Measurements from ENCODE around the gene CD46.

DNA sequence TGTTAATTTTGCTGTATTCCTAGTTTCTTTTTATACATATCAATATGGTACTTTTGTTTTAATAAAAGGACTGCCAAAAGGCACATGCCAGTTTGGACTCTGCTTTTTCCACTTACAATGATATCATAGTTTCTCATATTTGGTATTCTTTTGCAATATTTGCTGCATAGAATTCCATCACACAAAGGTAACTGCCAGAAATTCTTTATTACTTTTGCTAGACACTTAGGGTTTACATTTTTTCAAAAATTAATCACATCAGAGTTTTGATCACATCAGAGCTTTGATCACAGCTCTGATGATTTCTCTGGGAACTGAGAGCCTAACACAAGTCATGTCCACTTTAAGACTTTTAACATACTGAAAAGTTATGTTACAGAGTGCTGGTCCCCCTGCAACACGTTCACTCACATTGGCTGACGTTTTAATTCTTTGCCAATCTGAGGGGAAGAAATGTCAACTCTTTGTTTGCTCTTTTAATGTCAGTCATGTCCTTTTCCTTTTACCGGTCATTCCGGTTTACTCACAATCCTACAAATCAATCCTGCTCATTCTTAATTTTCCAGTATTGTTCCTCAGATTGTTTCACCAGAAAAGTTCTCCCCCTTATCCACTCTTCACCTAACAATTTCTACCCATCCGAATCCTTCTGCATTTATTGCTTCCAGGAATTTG, 1.1 kb upstream of the CD46 start:
- TF ChIP-seq CTCF (conservative IDR thresholded peaks at IDR 0.05; ENCODE audit: low read depth, low read length) = no peak
- no peak for TF ChIP-seq EZH2 (IDR thresholded peaks at IDR 0.05; ENCODE audit: borderline replicate concordance, low read depth, low read length, poor library complexity, severe bottlenecking)
